K562 (cell line): ENCODE data around the gene GPHA2. TPM values are rescaled to one million over a fixed set of nuclear protein-coding genes. Genes with fewer than 3 reads are reported as not detected.

ENCODE experiments used
- ARID2 ChIP-seq: fragments of 450-650 bp; IDR thresholded peaks from 2 replicates; pipeline ENCODE4 v1.6.1; 2017; ENCODE audit warnings: antibody characterized with exemption, mild to moderate bottlenecking
- ATF1 ChIP-seq, 2 experiments: fragments of 450-650 bp in 1 of 2; IDR thresholded peaks; 2 replicates each; pipeline ENCODE4 v1.6.1; 2016; ENCODE audit warnings: missing compliant biosample characterization in 1 of 2, missing genetic modification characterization in 1 of 2
- DACH1 ChIP-seq: fragments of 450-650 bp; IDR thresholded peaks from 2 replicates; pipeline ENCODE4 v1.6.1; 2018; ENCODE audit not compliant: partially characterized antibody
- DIDO1 ChIP-seq: fragments of 450-650 bp; IDR thresholded peaks from 2 replicates; pipeline ENCODE4 v1.6.1; 2016; ENCODE audit warnings: low read depth, missing biosample characterization, missing genetic modification characterization
- DPF2 ChIP-seq: fragments of 450-650 bp; IDR thresholded peaks from 2 replicates; pipeline ENCODE4 v1.6.1; 2016
- FIP1L1 ChIP-seq: fragments of 200-400 bp; formaldehyde crosslinking; IDR thresholded peaks from 2 replicates; pipeline ENCODE4 v1.6.1; 2018; ENCODE audit warnings: mild to moderate bottlenecking, low read depth, low read length; ENCODE audit not compliant: poor library complexity, severe bottlenecking
- FOXJ3 ChIP-seq: sonication (generic); formaldehyde crosslinking; IDR thresholded peaks from 2 replicates; pipeline ENCODE4 v1.4.0; 2020; ENCODE audit warnings: mild to moderate bottlenecking, missing genetic modification reagents
- HLTF ChIP-seq: fragments of 450-650 bp; IDR thresholded peaks from 2 replicates; pipeline ENCODE4 v1.6.1; 2016
- HMGN3 ChIP-seq: IDR thresholded peaks from 2 replicates; pipeline ENCODE4 v1.6.1; 2011; ENCODE audit warnings: borderline replicate concordance, low read depth, mild to moderate bottlenecking, mixed read lengths, low read length; ENCODE audit not compliant: insufficient read length; ENCODE audit errors: extremely low read depth
- HOXB6 ChIP-seq: fragments of 250-450 bp; sonication (Bioruptor Pico); IDR thresholded peaks from 2 replicates; pipeline ENCODE4 v1.5.1; 2022; ENCODE audit warnings: mild to moderate bottlenecking, borderline replicate concordance
- JUNB ChIP-seq: fragments of 450-650 bp; formaldehyde crosslinking; conservative IDR thresholded peaks from 2 replicates; pipeline ENCODE4 v1.4.0; 2020; ENCODE audit warnings: mild to moderate bottlenecking
- JUND ChIP-seq, 2 experiments: IDR thresholded peaks; 2 replicates in 1 of 2; 3 replicates in 1 of 2; pipeline ENCODE4 v1.6.1; 2011; ENCODE audit warnings: borderline replicate concordance in 2 of 2, low read depth in 2 of 2, low read length in 2 of 2, improper control_type of control experiment in 1 of 2, missing biosample characterization in 1 of 2, missing genetic modification characterization in 1 of 2, missing genetic modification reagents in 1 of 2
- KLF1 ChIP-seq: fragments of 450-650 bp; IDR thresholded peaks from 2 replicates; pipeline ENCODE4 v1.6.1; 2016; ENCODE audit warnings: missing genetic modification characterization, missing compliant biosample characterization
- MAFK ChIP-seq: IDR thresholded peaks from 2 replicates; pipeline ENCODE4 v1.6.1; 2011; ENCODE audit warnings: low read length, improper control_type of control experiment
- NCOA2 ChIP-seq, 2 experiments: fragments of 450-650 bp; IDR thresholded peaks; 2 replicates each; pipeline ENCODE4 v1.6.1; 2018; ENCODE audit warnings: mild to moderate bottlenecking in 2 of 2, moderate library complexity in 1 of 2; ENCODE audit not compliant: partially characterized antibody in 2 of 2
- XRCC3 ChIP-seq: fragments of 450-650 bp; IDR thresholded peaks from 2 replicates; pipeline ENCODE4 v1.6.1; 2017; ENCODE audit warnings: mild to moderate bottlenecking, moderate library complexity
- polyA plus RNA-seq, 8 experiments: library from polyadenylated mRNA; depleted of rRNA in 4 of 8; stranded (reverse) in 5 of 8; unstranded in 3 of 8; fragments of >200 nt; fragmentation: Nextera tagmentation in 2 of 8; fragmentation: Illumina TruSeq in 1 of 8; extraction: Ambion mirVana in 2 of 8; extraction: Trizol in 1 of 8; gene quantifications; 2 replicates each; pipeline versions ENCODE4 v1.2.1 to v1.2.3, GENCODE V29; 2011 to 2014; ENCODE audit warnings: inconsistent platforms in 1 of 8, missing spikeins in 1 of 8
- total RNA-seq, 7 experiments: library from RNA; depleted of rRNA in 6 of 7; stranded (reverse); fragments of >200 nt in 6 of 7; fragmentation: Illumina TruSeq in 2 of 7; extraction: Trizol in 2 of 7; gene quantifications; 2 replicates each; pipeline versions ENCODE4 v1.2.1 to v1.2.3, GENCODE V29; 2011 to 2021; ENCODE audit warnings: low replicate concordance in 1 of 7
- TF ChIP-seq, protein P1 (sequence below): fragments of 250-450 bp; sonication (Bioruptor Pico); IDR thresholded peaks from 2 replicates; pipeline ENCODE4 v1.5.1; 2021; ENCODE audit warnings: mild to moderate bottlenecking
- TF ChIP-seq, protein P2 (sequence below): sonication (generic); IDR thresholded peaks from 2 replicates; pipeline ENCODE4 v1.6.1; 2016
- TF ChIP-seq, protein P3 (sequence below): sonication (generic); formaldehyde crosslinking; IDR thresholded peaks from 2 replicates; pipeline ENCODE4 v1.8.1; 2023; ENCODE audit warnings: mild to moderate bottlenecking, missing genetic modification reagents
- TF ChIP-seq, protein P4 (sequence below): sonication (generic); formaldehyde crosslinking; IDR thresholded peaks from 2 replicates; pipeline ENCODE4 v1.8.0; 2022; ENCODE audit warnings: mild to moderate bottlenecking, missing genetic modification reagents
- TF ChIP-seq, protein P5 (sequence below): sonication (generic); formaldehyde crosslinking; IDR thresholded peaks from 2 replicates; pipeline ENCODE4 v1.9.0; 2022; ENCODE audit warnings: mild to moderate bottlenecking, missing genetic modification reagents

GPHA2 gene
- total and polyA plus RNA-seq, 9 of the 15 experiments (the other 6 are each of a cell fraction or from before 2014, with no cell fraction given): 0.17 to 0.22 TPM; not detected in 7

DNA sequence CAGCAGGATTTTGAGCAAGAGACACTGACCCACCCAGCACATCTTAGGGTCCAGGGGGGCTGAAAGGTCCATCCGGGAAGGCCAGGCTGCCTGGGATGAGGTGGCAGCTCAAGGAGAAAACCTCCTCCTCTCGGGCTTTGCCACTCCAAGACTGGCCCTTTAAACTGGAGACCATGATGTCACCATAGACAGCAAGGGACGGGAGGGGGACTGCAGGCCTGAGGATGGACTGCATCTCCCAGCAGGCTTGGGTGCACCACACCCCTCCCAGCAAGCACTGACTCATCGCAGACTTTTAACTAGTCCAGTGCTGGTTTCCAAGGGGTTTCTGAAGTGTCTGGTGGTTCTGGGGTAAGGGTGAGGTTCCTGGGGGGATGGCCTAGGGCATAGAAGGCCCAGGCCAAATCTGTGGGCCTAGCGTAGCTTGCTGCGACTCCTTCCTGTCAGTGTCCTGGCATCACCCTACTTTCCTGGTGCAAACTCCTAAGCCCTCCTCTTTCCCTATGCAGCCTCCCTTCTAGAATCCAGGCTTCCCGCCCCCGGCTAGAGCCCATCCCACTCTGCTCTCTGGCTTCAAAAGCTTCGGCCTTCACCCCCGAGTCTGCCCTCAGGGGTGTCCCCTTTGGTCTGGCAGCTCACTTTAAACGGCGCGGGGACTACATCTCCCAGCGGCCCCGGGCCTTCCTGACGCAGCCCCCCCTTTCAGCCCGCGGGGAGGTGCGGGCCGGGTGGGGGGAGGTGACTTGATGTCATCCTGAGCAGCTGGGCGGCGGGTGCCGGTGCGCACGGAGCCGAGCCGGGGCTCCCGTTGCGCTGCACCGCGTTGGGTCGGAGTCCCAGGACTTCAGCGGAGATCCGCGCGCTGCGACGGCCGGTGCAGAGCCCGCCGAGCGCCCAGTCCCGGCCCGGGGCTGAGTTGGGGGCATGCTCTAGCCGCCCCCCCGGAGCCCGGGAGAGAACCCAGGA is 11.5 kb downstream of the GPHA2 start, which contains the start of gene PPP2R5B (continued):
- TF ChIP-seq FIP1L1 (peak; percentile 76), HMGN3 (peak; percentile 72), KLF1 (peak; percentile 92), JUNB (peak; percentile 83), HOXB6 (CRISPR knock-in tag) (no peak), DPF2 (peak; percentile 58), ATF1 (CRISPR knock-in tag; IDR thresholded peaks at IDR 0.05) (no peak), ATF1 (tag; IDR thresholded peaks at IDR 0.05) (peak; percentile 96), ARID2 (no peak), HLTF (peak; percentile 71; the same call in 1 of the 2 replicates), FOXJ3 (CRISPR knock-in tag) (no peak), DACH1 (peak; percentile 82), NCOA2 (IDR thresholded peaks at IDR 0.05; ENCODE audit: partially characterized antibody in 2 of 2) (no peak), DIDO1 (tag) (no peak), JUND (IDR thresholded peaks at IDR 0.05; ENCODE audit: borderline replicate concordance, low read depth, low read length) (peak; percentile 100), JUND (tag; IDR thresholded peaks at IDR 0.05; ENCODE audit: borderline replicate concordance, low read depth, low read length) (peak; percentile 100), XRCC3 (no peak), MAFK (peak; percentile 50)
- TF ChIP-seq, protein P1, sequence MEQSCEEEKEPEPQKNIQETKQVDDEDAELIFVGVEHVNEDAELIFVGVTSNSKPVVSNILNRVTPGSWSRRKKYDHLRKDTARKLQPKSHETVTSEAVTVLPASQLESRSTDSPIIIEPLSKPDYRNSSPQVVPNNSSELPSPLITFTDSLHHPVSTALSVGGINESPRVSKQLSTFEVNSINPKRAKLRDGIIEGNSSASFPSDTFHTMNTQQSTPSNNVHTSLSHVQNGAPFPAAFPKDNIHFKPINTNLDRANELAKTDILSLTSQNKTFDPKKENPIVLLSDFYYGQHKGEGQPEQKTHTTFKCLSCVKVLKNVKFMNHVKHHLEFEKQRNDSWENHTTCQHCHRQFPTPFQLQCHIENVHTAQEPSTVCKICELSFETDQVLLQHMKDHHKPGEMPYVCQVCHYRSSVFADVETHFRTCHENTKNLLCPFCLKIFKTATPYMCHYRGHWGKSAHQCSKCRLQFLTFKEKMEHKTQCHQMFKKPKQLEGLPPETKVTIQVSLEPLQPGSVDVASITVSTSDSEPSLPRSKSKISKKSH: no peak
- TF ChIP-seq, protein P2, sequence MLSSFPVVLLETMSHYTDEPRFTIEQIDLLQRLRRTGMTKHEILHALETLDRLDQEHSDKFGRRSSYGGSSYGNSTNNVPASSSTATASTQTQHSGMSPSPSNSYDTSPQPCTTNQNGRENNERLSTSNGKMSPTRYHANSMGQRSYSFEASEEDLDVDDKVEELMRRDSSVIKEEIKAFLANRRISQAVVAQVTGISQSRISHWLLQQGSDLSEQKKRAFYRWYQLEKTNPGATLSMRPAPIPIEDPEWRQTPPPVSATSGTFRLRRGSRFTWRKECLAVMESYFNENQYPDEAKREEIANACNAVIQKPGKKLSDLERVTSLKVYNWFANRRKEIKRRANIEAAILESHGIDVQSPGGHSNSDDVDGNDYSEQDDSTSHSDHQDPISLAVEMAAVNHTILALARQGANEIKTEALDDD: peak; percentile 72
- TF ChIP-seq, protein P3, sequence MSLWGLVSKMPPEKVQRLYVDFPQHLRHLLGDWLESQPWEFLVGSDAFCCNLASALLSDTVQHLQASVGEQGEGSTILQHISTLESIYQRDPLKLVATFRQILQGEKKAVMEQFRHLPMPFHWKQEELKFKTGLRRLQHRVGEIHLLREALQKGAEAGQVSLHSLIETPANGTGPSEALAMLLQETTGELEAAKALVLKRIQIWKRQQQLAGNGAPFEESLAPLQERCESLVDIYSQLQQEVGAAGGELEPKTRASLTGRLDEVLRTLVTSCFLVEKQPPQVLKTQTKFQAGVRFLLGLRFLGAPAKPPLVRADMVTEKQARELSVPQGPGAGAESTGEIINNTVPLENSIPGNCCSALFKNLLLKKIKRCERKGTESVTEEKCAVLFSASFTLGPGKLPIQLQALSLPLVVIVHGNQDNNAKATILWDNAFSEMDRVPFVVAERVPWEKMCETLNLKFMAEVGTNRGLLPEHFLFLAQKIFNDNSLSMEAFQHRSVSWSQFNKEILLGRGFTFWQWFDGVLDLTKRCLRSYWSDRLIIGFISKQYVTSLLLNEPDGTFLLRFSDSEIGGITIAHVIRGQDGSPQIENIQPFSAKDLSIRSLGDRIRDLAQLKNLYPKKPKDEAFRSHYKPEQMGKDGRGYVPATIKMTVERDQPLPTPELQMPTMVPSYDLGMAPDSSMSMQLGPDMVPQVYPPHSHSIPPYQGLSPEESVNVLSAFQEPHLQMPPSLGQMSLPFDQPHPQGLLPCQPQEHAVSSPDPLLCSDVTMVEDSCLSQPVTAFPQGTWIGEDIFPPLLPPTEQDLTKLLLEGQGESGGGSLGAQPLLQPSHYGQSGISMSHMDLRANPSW (CRISPR knock-in tag): peak; percentile 93; the same call in 1 of the 2 replicates
- TF ChIP-seq, protein P4, sequence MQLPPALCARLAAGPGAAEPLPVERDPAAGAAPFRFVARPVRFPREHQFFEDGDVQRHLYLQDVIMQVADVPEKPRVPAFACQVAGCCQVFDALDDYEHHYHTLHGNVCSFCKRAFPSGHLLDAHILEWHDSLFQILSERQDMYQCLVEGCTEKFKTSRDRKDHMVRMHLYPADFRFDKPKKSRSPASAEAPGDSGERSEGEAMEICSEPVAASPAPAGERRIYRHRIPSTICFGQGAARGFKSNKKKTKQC (CRISPR knock-in tag): 0 out of 2 replicates have a peak, but pooled peaks have one; percentile 39
- TF ChIP-seq, protein P5, sequence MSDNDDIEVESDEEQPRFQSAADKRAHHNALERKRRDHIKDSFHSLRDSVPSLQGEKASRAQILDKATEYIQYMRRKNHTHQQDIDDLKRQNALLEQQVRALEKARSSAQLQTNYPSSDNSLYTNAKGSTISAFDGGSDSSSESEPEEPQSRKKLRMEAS (CRISPR knock-in tag): peak; percentile 10; the same call in 1 of the 2 replicates
